T1000 (cell line): ENCODE results near the gene C1QBP.
A peak's percentile ranks its signal among the peaks of the same experiment; 100 is the strongest.
"Not testable (repeated sequence)": the region's sequence is repeated elsewhere in the genome, so short reads cannot be mapped to it uniquely, and the experiment has no call there.

ENCODE experiments used
- DNase-seq: peaks from one replicate; lab custom pipeline; 2025; ENCODE audit warnings: mixed read lengths; lab: John Stamatoyannopoulos, UW

C1QBP gene

GRCh38 chr17:5438716-5439445 is at the start of gene C1QBP:
TSS of gene C1QBP (minus strand) at chr17:5439155. CDS start at chr17:5439073, 82 bp downstream.
- peak; percentile 93 for DNase-seq

- DNase-seq, result no peak
These were observed 49.8 kb upstream of the C1QBP start for GRCh38 chr17:5488752-5489151.

GRCh38 chr17:5486206-5487124 is 47.5 kb upstream of the C1QBP start, which contains the start of gene MIS12:
TSS of gene MIS12 (plus strand) at chr17:5486566. CDS start at chr17:5488863, 2,297 bp downstream.
- peak; percentile 98 for DNase-seq

GRCh38 chr17:5485270-5486205 is 46.6 kb upstream of the C1QBP start, which contains the start of gene DERL2:
TSS of gene DERL2 (minus strand) at chr17:5486178. CDS start at chr17:5486161, 17 bp downstream.
- DNase-seq, result peak; percentile 59

- DNase-seq, result no peak
These were observed 42.5 kb upstream of the C1QBP start for GRCh38 chr17:5481451-5481850.

- DNase-seq, result no peak
These were observed 42.0 kb upstream of the C1QBP start for GRCh38 chr17:5480962-5481361.

- DNase-seq, result no peak
These were observed 40.0 kb upstream of the C1QBP start for GRCh38 chr17:5478992-5479391.

GRCh38 chr17:5473906-5474305 is 35.0 kb upstream of the C1QBP start:
- no peak for DNase-seq

GRCh38 chr17:5472511-5472910 is 33.6 kb upstream of the C1QBP start:
- no peak for DNase-seq

GRCh38 chr17:5468075-5468473 is 29.1 kb upstream of the C1QBP start:
- DNase-seq, result no peak

- no peak for DNase-seq
These were observed 28.5 kb upstream of the C1QBP start for GRCh38 chr17:5467416-5467815.

GRCh38 chr17:5466295-5466694 is 27.3 kb upstream of the C1QBP start:
- no peak for DNase-seq

- no peak for DNase-seq
These were observed 26.0 kb upstream of the C1QBP start for GRCh38 chr17:5464717-5465507.

- DNase-seq, result no peak
These were observed 7.8 kb upstream of the C1QBP start for GRCh38 chr17:5446786-5447185.

- DNase-seq, result no peak
These were observed 5.3 kb upstream of the C1QBP start for GRCh38 chr17:5444209-5444608.

- no peak for DNase-seq
These were observed 4.8 kb upstream of the C1QBP start for GRCh38 chr17:5443728-5444127.

- no peak for DNase-seq
These were observed 450 bp upstream of the C1QBP start for GRCh38 chr17:5439446-5439764.

GRCh38 chr17:5437721-5438317 is 1.1 kb downstream of the C1QBP start:
- DNase-seq, result peak; percentile 24

GRCh38 chr17:5435781-5436315 is 3.1 kb downstream of the C1QBP start:
- DNase-seq, result not testable (repeated sequence)

- DNase-seq, result no peak
These were observed 4.0 kb downstream of the C1QBP start for GRCh38 chr17:5434984-5435383.
